PFSK-1 (cell line): ENCODE results near the gene DMKN.

ENCODE experiments used
- POLR2AphosphoS5 ChIP-seq: IDR thresholded peaks from 2 replicates; pipeline ENCODE4 v1.6.1; 2012; ENCODE audit warnings: low read depth, mild to moderate bottlenecking, control low read depth, low read length, moderate library complexity
- REST ChIP-seq, 2 experiments: IDR thresholded peaks; 2 replicates each; pipeline versions ENCODE4 v1.6.1 to v1.8.0; 2011 to 2012; ENCODE audit warnings: low read depth in 2 of 2, low read length in 2 of 2, control low read depth in 1 of 2, inconsistent platforms in 1 of 2, mild to moderate bottlenecking in 1 of 2, moderate library complexity in 1 of 2; ENCODE audit not compliant: insufficient read depth in 1 of 2
- SIN3A ChIP-seq: IDR thresholded peaks from 2 replicates; pipeline ENCODE4 v1.6.1; 2012; ENCODE audit warnings: mild to moderate bottlenecking, low read length, moderate library complexity, borderline replicate concordance; ENCODE audit not compliant: insufficient read depth
- TAF1 ChIP-seq: IDR thresholded peaks from 2 replicates; pipeline ENCODE4 v1.6.1; 2012; ENCODE audit warnings: low read length, control low read depth, borderline replicate concordance; ENCODE audit not compliant: insufficient read depth

DNA sequence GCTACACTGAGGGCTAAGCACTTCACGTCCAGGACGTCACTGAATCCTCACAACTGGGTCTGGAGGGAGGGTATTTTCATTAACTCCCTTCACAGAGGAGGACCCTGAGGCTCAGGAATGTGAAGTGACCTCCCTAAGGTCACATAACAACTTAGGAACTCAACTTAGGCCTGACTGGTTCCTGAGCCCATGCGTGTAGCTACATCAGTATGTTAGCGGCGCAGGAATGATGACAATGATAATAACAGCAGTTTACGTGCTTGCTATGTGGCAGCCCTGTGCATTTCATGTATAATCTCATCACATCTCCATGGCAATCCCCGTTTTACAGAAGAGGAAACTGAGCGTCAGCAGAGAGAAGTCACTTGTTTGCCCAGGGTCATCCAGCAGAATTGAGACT lies 41.5 kb downstream of the DMKN start:
- no peak for TF ChIP-seq REST (IDR thresholded peaks at IDR 0.05; ENCODE audit: insufficient read depth in 1 of 2, low read depth in 2 of 2, low read length in 2 of 2)
- TF ChIP-seq POLR2AphosphoS5: no peak
- TF ChIP-seq TAF1: no peak
- no peak for TF ChIP-seq SIN3A
